T-helper 2 cell (primary cell): ENCODE measurements around the gene FFAR1.
"Not testable (repeated sequence)": the region's sequence is repeated elsewhere in the genome, so short reads cannot be mapped to it uniquely, and the experiment has no call there.

ENCODE experiments used
- DNase-seq, 5 experiments: peaks; one replicate each; pipeline versions ENCODE4 v3.0.0 to v3.0.0-alpha.2; 2012 to 2022

FFAR1 gene

DNA sequence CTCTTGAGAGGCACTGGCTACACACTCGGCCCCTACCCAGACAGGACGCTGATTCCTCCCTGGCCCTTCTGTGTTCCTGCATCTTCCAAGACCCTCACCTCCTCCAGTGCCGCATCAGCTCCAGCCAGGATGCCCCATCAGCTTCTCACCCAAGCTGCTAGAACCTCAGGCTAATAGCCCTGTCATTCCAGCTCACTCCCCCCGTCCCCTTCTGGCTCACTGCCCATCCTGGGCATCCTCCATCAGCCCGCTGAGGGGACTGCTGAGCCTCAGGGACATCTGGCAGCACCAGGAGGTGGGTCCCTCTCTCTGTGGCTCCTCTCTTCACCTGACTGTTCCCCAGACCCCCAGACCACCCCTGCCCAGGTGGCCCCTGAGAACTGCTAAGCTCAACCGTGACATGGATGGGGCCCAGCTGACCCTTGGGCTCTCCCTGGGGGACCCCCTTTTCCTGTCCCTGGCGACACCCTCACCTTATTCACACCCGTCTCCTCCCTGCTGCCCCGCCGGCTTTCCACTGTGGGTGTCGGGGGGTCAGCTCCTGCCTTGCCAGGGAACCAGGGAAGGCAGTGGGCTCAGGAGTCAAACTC lies 15.4 kb downstream of the FFAR1 start:
- no peak for DNase-seq

GRCh38 chr19:35363711-35364425 lies 16.2 kb downstream of the FFAR1 start:
- DNase-seq = no peak

DNA sequence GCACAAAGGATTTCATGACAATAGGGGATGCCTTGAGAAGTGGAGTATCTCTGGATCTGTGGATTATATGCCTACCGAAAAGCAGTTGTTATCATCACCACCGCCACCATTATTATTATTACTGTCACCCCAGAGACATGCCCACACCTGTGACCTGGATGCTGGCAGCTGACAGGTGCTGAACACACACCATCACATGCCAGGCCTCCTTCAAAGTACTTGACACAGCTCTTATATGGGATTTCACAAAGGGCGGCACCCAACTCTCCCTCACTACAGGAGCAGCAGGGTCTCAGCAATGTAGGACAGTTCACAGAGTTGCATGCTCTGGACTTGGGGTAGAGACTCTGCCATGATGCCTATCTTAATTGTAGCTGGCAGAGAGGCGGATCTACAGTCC lies 17.6 kb downstream of the FFAR1 start:
- DNase-seq = no peak

DNA sequence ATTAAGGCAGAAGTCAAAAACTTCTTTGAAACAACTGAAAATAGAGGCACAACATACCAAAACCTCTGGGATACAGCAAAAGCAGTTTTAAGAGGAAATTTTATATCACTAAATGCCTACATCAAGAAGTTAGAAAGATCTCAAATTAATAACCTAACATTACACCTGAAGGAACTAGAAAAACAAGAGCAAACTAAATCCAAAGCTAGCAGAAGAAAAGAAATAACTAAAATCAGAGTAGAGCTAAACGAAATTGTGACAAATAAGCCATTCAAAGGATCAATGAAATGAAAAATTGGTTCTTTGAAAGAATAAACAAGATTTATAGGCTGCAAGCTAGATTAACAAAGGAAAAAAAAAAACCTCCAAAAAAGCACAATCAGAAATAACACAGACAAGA lies 20.7 kb downstream of the FFAR1 start:
- no peak for DNase-seq

GRCh38 chr19:35369522-35369921 lies 21.8 kb downstream of the FFAR1 start:
- no peak for DNase-seq

DNA sequence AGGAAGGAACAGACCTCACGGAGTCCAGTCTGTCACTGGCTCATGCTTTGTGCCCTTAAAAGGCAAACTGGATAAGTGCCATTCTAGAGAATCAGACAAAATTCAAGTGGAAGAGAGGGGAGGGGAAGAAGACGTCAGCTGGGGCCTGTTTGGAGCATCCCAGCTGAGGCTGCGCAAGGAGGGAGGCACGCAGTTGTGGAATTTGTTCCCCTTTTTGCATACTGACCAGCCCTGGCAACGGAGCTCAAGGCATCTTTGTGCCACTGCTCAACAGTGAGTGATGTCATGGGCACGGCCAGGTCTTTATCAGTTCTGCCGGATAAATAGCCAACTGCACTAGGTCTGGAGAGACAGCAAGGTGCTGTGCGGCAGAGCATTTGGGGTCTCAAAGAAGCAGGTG lies 23.0 kb downstream of the FFAR1 start, which contains the start of gene GPR42:
Gene GPR42, plus strand, starts transcription at position 347 of the 400 bp plus-strand sequence. CDS start 292 bp downstream, outside the sequence.
- no peak for DNase-seq

DNA sequence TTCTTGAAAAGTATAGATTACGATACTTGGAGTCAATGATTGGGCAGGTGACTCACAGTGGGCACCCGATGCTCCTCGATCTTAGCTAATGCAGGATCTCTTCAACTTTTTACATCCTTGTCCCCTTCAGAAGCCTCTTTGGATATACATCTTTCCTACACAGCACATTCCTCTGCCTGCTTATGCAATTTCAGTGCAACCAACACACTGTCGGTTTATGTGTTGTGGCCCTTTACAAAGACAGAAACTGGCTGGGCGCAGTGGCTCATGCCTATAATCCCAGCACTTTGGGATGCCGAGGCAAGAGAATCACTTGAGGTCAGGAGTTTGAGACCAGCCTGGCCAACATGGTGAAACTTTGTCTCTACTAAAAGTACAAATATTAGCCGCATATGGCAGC lies 25.8 kb downstream of the FFAR1 start:
- DNase-seq = no peak

- DNase-seq = not testable (repeated sequence)
Observed at GRCh38 chr19:35374031-35374430, 26.3 kb downstream of the FFAR1 start.

- no peak for DNase-seq
Observed at GRCh38 chr19:35375505-35376307, 28.0 kb downstream of the FFAR1 start.

GRCh38 chr19:35377656-35378055 lies 30.0 kb downstream of the FFAR1 start:
- no peak for DNase-seq

GRCh38 chr19:35378356-35378755 lies 30.7 kb downstream of the FFAR1 start:
- no peak for DNase-seq

GRCh38 chr19:35379545-35379944 lies 31.8 kb downstream of the FFAR1 start:
- not testable (repeated sequence) for DNase-seq

GRCh38 chr19:35379992-35380391 lies 32.3 kb downstream of the FFAR1 start:
- no peak for DNase-seq

DNA sequence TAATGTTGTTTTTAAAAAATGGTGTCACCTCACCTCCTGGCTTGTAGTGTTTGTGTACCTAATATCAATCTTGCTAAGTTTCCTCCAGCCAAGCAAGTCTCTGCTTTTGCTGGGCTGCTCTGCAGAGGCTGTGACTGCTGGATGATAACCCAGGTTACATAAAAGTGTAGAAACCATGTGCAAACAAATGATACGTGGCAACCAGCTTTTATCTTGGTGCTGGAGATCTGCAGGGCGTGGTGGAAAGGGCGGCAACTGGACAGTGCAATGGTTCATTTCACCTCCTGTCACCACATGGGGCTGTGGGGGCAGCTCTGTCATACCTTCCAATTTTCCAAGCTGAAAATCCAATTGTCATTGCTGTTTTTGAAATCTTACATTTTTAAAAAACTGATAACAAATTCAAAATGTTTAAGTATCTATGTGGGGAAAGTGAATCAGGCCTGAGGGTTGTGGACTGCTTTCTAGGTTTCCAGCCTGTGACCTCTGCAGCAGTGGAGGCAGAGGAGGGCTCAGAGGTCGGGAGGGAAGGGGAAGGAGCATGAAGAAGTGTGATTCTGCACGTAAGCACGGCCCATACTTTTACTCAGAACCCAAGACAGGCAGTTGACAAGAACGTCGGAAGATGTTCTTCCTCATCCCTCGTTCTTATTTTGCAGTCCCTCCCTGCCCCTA lies 32.9 kb downstream of the FFAR1 start:
- no peak for DNase-seq

DNA sequence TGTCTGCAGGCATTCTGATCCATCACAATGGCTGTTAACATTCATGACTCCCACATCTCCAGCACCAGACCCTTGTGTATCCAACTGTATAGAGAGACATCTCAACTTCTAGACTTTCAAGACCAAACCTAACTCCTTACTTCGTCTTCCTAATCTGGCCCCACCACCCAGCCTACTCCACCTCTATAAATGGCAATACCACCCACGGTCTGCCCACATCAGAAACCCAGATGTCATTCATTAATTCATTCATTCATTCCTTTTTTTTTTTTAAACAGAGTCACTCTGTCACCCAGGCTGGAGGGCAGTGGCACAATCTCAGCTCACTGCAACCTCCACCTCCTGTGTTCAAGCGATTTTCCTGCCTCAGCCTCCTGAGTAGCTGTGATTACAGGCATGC lies 33.6 kb downstream of the FFAR1 start:
- DNase-seq = no peak

GRCh38 chr19:35381926-35382325 lies 34.2 kb downstream of the FFAR1 start:
- DNase-seq = no peak

GRCh38 chr19:35383536-35383935 lies 35.8 kb downstream of the FFAR1 start:
- DNase-seq = no peak

DNA sequence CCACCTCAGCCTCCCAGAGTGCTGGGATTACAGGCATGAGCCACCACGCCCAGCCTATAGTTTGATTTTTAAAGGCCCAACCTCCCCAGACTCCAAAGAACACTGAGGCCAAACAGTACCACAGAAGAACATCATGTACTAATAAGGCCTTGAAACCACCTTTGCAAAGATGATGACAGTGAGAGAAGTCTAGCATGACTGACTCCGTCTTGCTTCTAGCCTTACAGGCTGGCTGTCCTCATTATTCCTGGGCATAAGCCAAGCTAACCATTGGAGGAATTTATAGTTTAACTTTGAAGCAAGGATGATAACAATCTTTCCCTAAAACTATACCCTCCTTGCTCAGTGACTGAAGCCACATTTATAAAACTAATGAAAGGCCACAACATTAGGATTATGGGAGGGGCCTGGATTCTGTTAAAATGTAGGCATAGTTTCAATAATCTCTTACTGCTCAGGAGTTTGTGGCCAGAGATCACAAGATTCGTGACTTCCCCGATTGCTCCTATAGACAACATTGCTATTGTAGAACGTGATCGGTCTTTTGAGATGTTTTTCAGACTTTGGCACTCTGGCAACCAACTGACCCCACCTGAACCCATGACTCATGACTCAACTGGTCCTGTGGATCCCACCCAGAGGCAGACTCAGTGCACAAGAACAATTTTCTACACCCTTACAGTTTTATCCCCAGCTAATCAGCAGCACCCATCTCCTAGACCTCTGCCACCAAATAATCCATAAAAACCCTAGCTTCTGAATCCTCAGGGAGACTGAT lies 40.8 kb downstream of the FFAR1 start:
- no peak for DNase-seq

DNA sequence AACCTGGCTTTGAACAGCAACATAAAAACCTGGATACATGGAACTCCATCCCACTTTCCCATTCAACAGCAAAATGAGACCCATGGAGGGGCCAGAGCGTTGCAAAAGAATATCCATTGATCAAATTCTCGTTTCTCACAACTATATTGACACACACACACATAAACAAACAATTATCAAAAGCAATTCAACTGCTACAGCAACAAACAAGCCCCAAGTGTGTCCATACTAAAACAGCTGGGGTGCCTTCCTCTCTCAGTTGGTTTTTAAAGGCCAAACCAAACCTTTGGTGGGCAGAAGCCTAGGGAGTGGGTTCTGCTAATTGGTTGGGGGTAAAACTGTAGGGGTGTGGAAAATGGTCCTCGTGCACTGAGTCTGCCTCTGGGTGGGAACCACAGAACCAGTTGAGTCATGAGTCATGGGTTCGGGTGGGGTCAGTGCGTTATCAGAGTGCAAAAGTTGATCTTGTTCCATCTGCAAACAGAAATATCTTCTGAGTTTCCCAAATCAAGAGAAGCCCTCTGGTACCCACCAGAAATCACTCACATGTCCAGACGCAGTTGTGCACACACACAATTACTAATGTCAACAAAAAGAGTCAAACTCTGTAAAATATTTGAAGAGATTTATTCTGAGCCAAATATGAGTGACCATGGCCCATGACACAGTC lies 41.6 kb downstream of the FFAR1 start:
- DNase-seq = no peak

- no peak for DNase-seq
Observed at GRCh38 chr19:35392742-35393715, 45.3 kb downstream of the FFAR1 start.
